Measurements from ENCODE around the gene ADCY4. TPM values are rescaled to one million over a fixed set of nuclear protein-coding genes. Genes with fewer than 3 reads are reported as not detected.

ADCY4 gene
- polyA plus RNA-seq (2013, experiment 1 of 2), result 13.5 TPM
- 9.3 TPM for polyA plus RNA-seq (2013, experiment 2 of 2)

GRCh38 chr14:24334431-24335291 lies at the start of gene ADCY4:
ADCY4 (minus strand) TSS chr14:24335071; CDS start chr14:24334652, 419 bp downstream.
- no peak within 1 kb of the TSS for H3K27ac ChIP-seq (ENCODE audit: low read depth, low read length, severe bottlenecking)
- H3K4me3 ChIP-seq (ENCODE audit: extremely low read depth, insufficient read depth, low read length, poor library complexity, severe bottlenecking), result peak within 1 kb of the TSS; percentile 40
- peaks cover 16% of the 10 kb centered on the region for H3K4me1 ChIP-seq (ENCODE audit: control insufficient read depth, insufficient read depth, low read length, poor library complexity, severe bottlenecking)
- no peaks in the 10 kb centered on the region for H3K9me3 ChIP-seq (ENCODE audit: control insufficient read depth, low read length)
- WGBS, 2 experiments (ENCODE audit: insufficient coverage in 2 of 2), result 1 to 5% methylated on average over 32 to 52 of the region's 65 CpGs
- H3K36me3 ChIP-seq (ENCODE audit: control insufficient read depth, insufficient read depth, low read length), result no peaks in the 10 kb centered on the region

GRCh38 chr14:24384169-24384568 lies 49.3 kb upstream of the ADCY4 start:
- no peaks in the 10 kb centered on the region for H3K36me3 ChIP-seq (ENCODE audit: control insufficient read depth, insufficient read depth, low read length)
- H3K27ac ChIP-seq (ENCODE audit: low read depth, low read length, severe bottlenecking), result no peak overlapping the region
- H3K4me1 ChIP-seq (ENCODE audit: control insufficient read depth, insufficient read depth, low read length, poor library complexity, severe bottlenecking), result no peaks in the 10 kb centered on the region
- H3K4me3 ChIP-seq (ENCODE audit: extremely low read depth, insufficient read depth, low read length, poor library complexity, severe bottlenecking), result no peak overlapping the region
- WGBS, 2 experiments (ENCODE audit: insufficient coverage in 2 of 2), result 89 to 97% methylated on average over 3 to 4 of the region's 4 CpGs
- H3K9me3 ChIP-seq (ENCODE audit: control insufficient read depth, low read length), result no peaks in the 10 kb centered on the region

- WGBS, 2 experiments (ENCODE audit: insufficient coverage in 2 of 2), result 86 to 96% methylated on average over 4 of the region's 4 CpGs
- no peak overlapping the region for H3K27ac ChIP-seq (ENCODE audit: low read depth, low read length, severe bottlenecking)
- H3K4me1 ChIP-seq (ENCODE audit: control insufficient read depth, insufficient read depth, low read length, poor library complexity, severe bottlenecking), result no peaks in the 10 kb centered on the region
- no peaks in the 10 kb centered on the region for H3K9me3 ChIP-seq (ENCODE audit: control insufficient read depth, low read length)
- no peak overlapping the region for H3K4me3 ChIP-seq (ENCODE audit: extremely low read depth, insufficient read depth, low read length, poor library complexity, severe bottlenecking)
- H3K36me3 ChIP-seq (ENCODE audit: control insufficient read depth, insufficient read depth, low read length), result peaks cover 11% of the 10 kb centered on the region
These were observed 47.1 kb upstream of the ADCY4 start for GRCh38 chr14:24382064-24382371.

GRCh38 chr14:24381363-24382063 lies 46.6 kb upstream of the ADCY4 start:
- Histone ChIP-seq H3K36me3 (ENCODE audit: control insufficient read depth, insufficient read depth, low read length) (peaks cover 16% of the 10 kb centered on the region), H3K4me1 (ENCODE audit: control insufficient read depth, insufficient read depth, low read length, poor library complexity, severe bottlenecking) (no peaks in the 10 kb centered on the region), H3K9me3 (ENCODE audit: control insufficient read depth, low read length) (no peaks in the 10 kb centered on the region), H3K27ac (ENCODE audit: low read depth, low read length, severe bottlenecking) (no peak overlapping the region), H3K4me3 (ENCODE audit: extremely low read depth, insufficient read depth, low read length, poor library complexity, severe bottlenecking) (no peak overlapping the region)
- 88 to 94% methylated on average over 7 of the region's 8 CpGs for WGBS, 2 experiments (ENCODE audit: insufficient coverage in 2 of 2)

- Histone ChIP-seq H3K4me1 (ENCODE audit: control insufficient read depth, insufficient read depth, low read length, poor library complexity, severe bottlenecking) (no peaks in the 10 kb centered on the region), H3K4me3 (ENCODE audit: extremely low read depth, insufficient read depth, low read length, poor library complexity, severe bottlenecking) (no peak overlapping the region), H3K36me3 (ENCODE audit: control insufficient read depth, insufficient read depth, low read length) (peaks cover 28% of the 10 kb centered on the region), H3K27ac (ENCODE audit: low read depth, low read length, severe bottlenecking) (no peak overlapping the region), H3K9me3 (ENCODE audit: control insufficient read depth, low read length) (no peaks in the 10 kb centered on the region)
- 90 to 91% methylated on average over 6 of the region's 15 CpGs for WGBS, 2 experiments (ENCODE audit: insufficient coverage in 2 of 2)
These were observed 45.2 kb upstream of the ADCY4 start for GRCh38 chr14:24379907-24380730.

GRCh38 chr14:24378981-24379906 lies 44.4 kb upstream of the ADCY4 start:
- Histone ChIP-seq H3K9me3 (ENCODE audit: control insufficient read depth, low read length) (no peaks in the 10 kb centered on the region), H3K36me3 (ENCODE audit: control insufficient read depth, insufficient read depth, low read length) (peaks cover 37% of the 10 kb centered on the region), H3K27ac (ENCODE audit: low read depth, low read length, severe bottlenecking) (no peak overlapping the region), H3K4me3 (ENCODE audit: extremely low read depth, insufficient read depth, low read length, poor library complexity, severe bottlenecking) (no peak overlapping the region), H3K4me1 (ENCODE audit: control insufficient read depth, insufficient read depth, low read length, poor library complexity, severe bottlenecking) (no peaks in the 10 kb centered on the region)
- WGBS, 2 experiments (ENCODE audit: insufficient coverage in 2 of 2), result 85 to 97% methylated on average over 6 to 7 of the region's 7 CpGs

- Histone ChIP-seq H3K4me1 (ENCODE audit: control insufficient read depth, insufficient read depth, low read length, poor library complexity, severe bottlenecking) (no peaks in the 10 kb centered on the region), H3K4me3 (ENCODE audit: extremely low read depth, insufficient read depth, low read length, poor library complexity, severe bottlenecking) (no peak overlapping the region), H3K9me3 (ENCODE audit: control insufficient read depth, low read length) (no peaks in the 10 kb centered on the region), H3K27ac (ENCODE audit: low read depth, low read length, severe bottlenecking) (no peak overlapping the region), H3K36me3 (ENCODE audit: control insufficient read depth, insufficient read depth, low read length) (peaks cover 46% of the 10 kb centered on the region)
- 83% methylated on average over 1 of the region's 3 CpGs; no CpG with 5 or more reads in 1 of the 2 experiments for WGBS, 2 experiments (ENCODE audit: insufficient coverage in 2 of 2)
These were observed 43.5 kb upstream of the ADCY4 start for GRCh38 chr14:24378327-24378726.

GRCh38 chr14:24377657-24378056 lies 42.8 kb upstream of the ADCY4 start:
- WGBS, 2 experiments (ENCODE audit: insufficient coverage in 2 of 2), result 43 to 76% methylated on average over 1 to 2 of the region's 2 CpGs
- Histone ChIP-seq H3K4me3 (ENCODE audit: extremely low read depth, insufficient read depth, low read length, poor library complexity, severe bottlenecking) (no peak overlapping the region), H3K27ac (ENCODE audit: low read depth, low read length, severe bottlenecking) (no peak overlapping the region), H3K9me3 (ENCODE audit: control insufficient read depth, low read length) (no peaks in the 10 kb centered on the region), H3K4me1 (ENCODE audit: control insufficient read depth, insufficient read depth, low read length, poor library complexity, severe bottlenecking) (no peaks in the 10 kb centered on the region), H3K36me3 (ENCODE audit: control insufficient read depth, insufficient read depth, low read length) (peaks cover 53% of the 10 kb centered on the region)

- no peaks in the 10 kb centered on the region for H3K9me3 ChIP-seq (ENCODE audit: control insufficient read depth, low read length)
- H3K4me3 ChIP-seq (ENCODE audit: extremely low read depth, insufficient read depth, low read length, poor library complexity, severe bottlenecking), result no peak overlapping the region
- 70 to 90% methylated on average over 3 to 4 of the region's 7 CpGs for WGBS, 2 experiments (ENCODE audit: insufficient coverage in 2 of 2)
- H3K4me1 ChIP-seq (ENCODE audit: control insufficient read depth, insufficient read depth, low read length, poor library complexity, severe bottlenecking), result no peaks in the 10 kb centered on the region
- no peak overlapping the region for H3K27ac ChIP-seq (ENCODE audit: low read depth, low read length, severe bottlenecking)
- peaks cover 58% of the 10 kb centered on the region for H3K36me3 ChIP-seq (ENCODE audit: control insufficient read depth, insufficient read depth, low read length)
These were observed 42.3 kb upstream of the ADCY4 start for GRCh38 chr14:24377126-24377525.

Data from mesodermal cell (in vitro differentiated cells).